Liver (tissue), 9 donors: ENCODE measurements around the gene NUP107. TPM values are rescaled to one million over a fixed set of nuclear protein-coding genes. Genes with fewer than 3 reads are reported as not detected.

Experiments used
- DNase-seq: peaks from one replicate; pipeline ENCODE4 v3.0.0-alpha.2; 2017; ENCODE audit warnings: low spot score
- H3K27ac ChIP-seq, 2 donors: one replicate each; pipeline ENCODE4 v1.7.0; 2013; ENCODE audit warnings: inconsistent platforms in 2 of 2, low read length in 2 of 2, control low read depth in 1 of 2, low read depth in 1 of 2, mild to moderate bottlenecking in 1 of 2
- H3K27me3 ChIP-seq, 4 donors: one replicate each; pipeline versions ENCODE4 v1.6.1 to v1.7.0; 2013; ENCODE audit warnings: low read length in 3 of 4, inconsistent platforms in 1 of 4, mild to moderate bottlenecking in 1 of 4, moderate library complexity in 1 of 4; ENCODE audit not compliant: control insufficient read depth in 4 of 4, insufficient read depth in 4 of 4
- H3K36me3 ChIP-seq, 4 donors: one replicate each; pipeline versions ENCODE4 v1.6.1 to v1.7.0; 2013; ENCODE audit warnings: low read length in 3 of 4, mild to moderate bottlenecking in 3 of 4, low read depth in 1 of 4, moderate library complexity in 1 of 4; ENCODE audit not compliant: control insufficient read depth in 4 of 4, insufficient read depth in 3 of 4
- H3K4me1 ChIP-seq, 4 donors: one replicate each; pipeline versions ENCODE4 v1.6.1 to v1.7.0; 2013; ENCODE audit warnings: low read length in 3 of 4, mild to moderate bottlenecking in 3 of 4, moderate library complexity in 1 of 4; ENCODE audit not compliant: control insufficient read depth in 4 of 4, insufficient read depth in 4 of 4
- H3K4me3 ChIP-seq, 3 donors: one replicate each; pipeline versions ENCODE4 v1.6.1 to v1.7.0; 2013; ENCODE audit warnings: low read length in 3 of 3, control low read depth in 1 of 3, low read depth in 1 of 3, mild to moderate bottlenecking in 1 of 3
- H3K9ac ChIP-seq, 2 donors: one replicate each; pipeline ENCODE4 v1.7.0; 2013; ENCODE audit warnings: low read length in 2 of 2, mild to moderate bottlenecking in 2 of 2, moderate library complexity in 2 of 2, control low read depth in 1 of 2, low read depth in 1 of 2
- H3K9me3 ChIP-seq, 4 donors: one replicate each; pipeline versions ENCODE4 v1.6.1 to v1.7.0; 2013; ENCODE audit warnings: low read length in 3 of 4; ENCODE audit not compliant: control insufficient read depth in 4 of 4
- CTCF ChIP-seq: fragments of 150-350 bp; IDR thresholded peaks from 2 replicates; pipeline ENCODE4 v1.5.1; 2017; ENCODE audit warnings: improper control_type of control experiment, low read depth, low read length; ENCODE audit not compliant: missing input control
- EGR1 ChIP-seq, 2 donors: IDR thresholded peaks; 2 replicates each; pipeline ENCODE4 v1.6.1; 2016 to 2018; ENCODE audit warnings: antibody characterized with exemption in 2 of 2, low read depth in 2 of 2
- FOXA1 ChIP-seq: IDR thresholded peaks from 2 replicates; pipeline ENCODE4 v1.6.1; 2016; ENCODE audit warnings: antibody characterized with exemption
- FOXA2 ChIP-seq: IDR thresholded peaks from 2 replicates; pipeline ENCODE4 v1.6.1; 2016; ENCODE audit warnings: antibody characterized with exemption
- GABPA ChIP-seq, 2 donors: IDR thresholded peaks in 1 of 2; conservative IDR thresholded peaks in 1 of 2; 2 replicates each; pipeline ENCODE4 v1.6.1; 2016; ENCODE audit warnings: antibody characterized with exemption in 2 of 2, mild to moderate bottlenecking in 1 of 2, moderate library complexity in 1 of 2
- HNF4A ChIP-seq, 2 donors: conservative IDR thresholded peaks; 2 replicates each; pipeline ENCODE4 v1.6.1; 2016; ENCODE audit warnings: antibody characterized with exemption in 2 of 2, mild to moderate bottlenecking in 2 of 2
- HNF4G ChIP-seq: IDR thresholded peaks from 2 replicates; pipeline ENCODE4 v1.6.1; 2016; ENCODE audit warnings: antibody characterized with exemption
- JUND ChIP-seq, 2 donors: IDR thresholded peaks; 2 replicates each; pipeline ENCODE4 v1.6.1; 2016; ENCODE audit warnings: antibody characterized with exemption in 2 of 2
- MAX ChIP-seq: IDR thresholded peaks from 2 replicates; pipeline ENCODE4 v1.6.1; 2016; ENCODE audit warnings: antibody characterized with exemption
- NR2F2 ChIP-seq: IDR thresholded peaks from 2 replicates; pipeline ENCODE4 v1.6.1; 2016; ENCODE audit warnings: antibody characterized with exemption
- RAD21 ChIP-seq, 2 donors: IDR thresholded peaks; 2 replicates each; pipeline ENCODE4 v1.6.1; 2016; ENCODE audit warnings: antibody characterized with exemption in 2 of 2, mild to moderate bottlenecking in 2 of 2
- RXRA ChIP-seq, 2 donors: IDR thresholded peaks; 2 replicates each; pipeline ENCODE4 v1.6.1; 2017 to 2018; ENCODE audit warnings: antibody characterized with exemption in 2 of 2, mild to moderate bottlenecking in 1 of 2
- SP1 ChIP-seq: IDR thresholded peaks from 2 replicates; pipeline ENCODE4 v1.6.1; 2018; ENCODE audit warnings: antibody characterized with exemption, mild to moderate bottlenecking
- WGBS: extraction: QIAGEN DNeasy Blood & Tissue Kit; methylation state at CpG from one replicate; pipeline ENCODE4 v1.1.7; 2013; 5-methylcytosine and 5-hydroxymethylcytosine counted together
- polyA plus RNA-seq, 2 donors: library from polyadenylated mRNA; stranded (reverse) in 1 of 2; unstranded in 1 of 2; fragments of 200-250 nt in 1 of 2; fragments of >200 nt in 1 of 2; fragmentation: Nextera tagmentation in 1 of 2; extraction: Ambion mirVana in 1 of 2; gene quantifications; one replicate each; pipeline versions ENCODE4 v1.2.1 to v1.2.3, GENCODE V29; 2013 to 2015
- total RNA-seq, 2 donors: library from RNA; depleted of rRNA; stranded (reverse); fragments of >200 nt; gene quantifications; one replicate each; pipeline ENCODE4 v1.2.3, GENCODE V29; 2014
- TF ChIP-seq, protein P1 (sequence below): IDR thresholded peaks from 2 replicates; pipeline ENCODE4 v1.6.1; 2016; ENCODE audit warnings: antibody characterized with exemption
- TF ChIP-seq, protein P2 (sequence below): IDR thresholded peaks from 2 replicates; pipeline ENCODE4 v1.6.1; 2016; ENCODE audit warnings: antibody characterized with exemption
- donor health status: healthy.
- donor health status: healthy.
- donor health status: healthy.
- donor health status: healthy.
- donor health status: healthy.

NUP107 gene
- total and polyA plus RNA-seq, 4 donors, result 6.3 to 38.3 (median 16.2) TPM

DNA sequence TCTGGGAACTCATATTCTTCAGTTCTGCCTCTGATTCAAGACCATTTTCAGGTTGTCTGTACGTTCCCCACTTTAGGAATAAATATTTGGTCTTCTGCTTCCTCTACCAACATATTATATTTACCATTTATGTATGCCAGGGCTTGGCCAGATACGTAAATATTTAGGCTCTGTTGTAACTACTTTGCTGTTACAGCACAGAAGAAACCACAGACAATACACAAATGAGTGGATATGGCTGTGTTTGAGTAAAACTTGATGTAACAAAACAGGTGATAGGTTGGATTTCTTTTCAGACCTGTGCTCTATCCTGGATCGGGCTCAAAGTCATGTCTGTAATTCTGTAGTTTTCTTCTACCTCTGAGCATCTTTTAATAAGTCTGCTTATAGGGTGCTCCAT lies 38.6 kb upstream of the NUP107 start:
- DNase-seq, result no peak
- Histone ChIP-seq H3K36me3 (peaks cover 0 to 23% (median 11%) of the 10 kb centered on the region in 4 donors), H3K4me1 (peaks cover 0 to 8% (median 2%) of the 10 kb centered on the region in 4 donors), H3K4me3 (no peak overlapping the region), H3K27me3 (no peaks in the 10 kb centered on the region), H3K9me3 (no peaks in the 10 kb centered on the region), H3K9ac (no peak overlapping the region), H3K27ac (no peak overlapping the region)
- 78% methylated on average over 3 of the region's 3 CpGs for WGBS
- TF ChIP-seq, protein P1, sequence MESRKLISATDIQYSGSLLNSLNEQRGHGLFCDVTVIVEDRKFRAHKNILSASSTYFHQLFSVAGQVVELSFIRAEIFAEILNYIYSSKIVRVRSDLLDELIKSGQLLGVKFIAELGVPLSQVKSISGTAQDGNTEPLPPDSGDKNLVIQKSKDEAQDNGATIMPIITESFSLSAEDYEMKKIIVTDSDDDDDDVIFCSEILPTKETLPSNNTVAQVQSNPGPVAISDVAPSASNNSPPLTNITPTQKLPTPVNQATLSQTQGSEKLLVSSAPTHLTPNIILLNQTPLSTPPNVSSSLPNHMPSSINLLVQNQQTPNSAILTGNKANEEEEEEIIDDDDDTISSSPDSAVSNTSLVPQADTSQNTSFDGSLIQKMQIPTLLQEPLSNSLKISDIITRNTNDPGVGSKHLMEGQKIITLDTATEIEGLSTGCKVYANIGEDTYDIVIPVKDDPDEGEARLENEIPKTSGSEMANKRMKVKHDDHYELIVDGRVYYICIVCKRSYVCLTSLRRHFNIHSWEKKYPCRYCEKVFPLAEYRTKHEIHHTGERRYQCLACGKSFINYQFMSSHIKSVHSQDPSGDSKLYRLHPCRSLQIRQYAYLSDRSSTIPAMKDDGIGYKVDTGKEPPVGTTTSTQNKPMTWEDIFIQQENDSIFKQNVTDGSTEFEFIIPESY, result no peak
- TF ChIP-seq HNF4G, result no peak
- TF ChIP-seq CTCF, result no peak
- TF ChIP-seq EGR1 (IDR thresholded peaks at IDR 0.05; ENCODE audit: low read depth in 2 of 2), result no peak
- no peak for TF ChIP-seq FOXA1
- TF ChIP-seq SP1, result no peak
- TF ChIP-seq, protein P2, sequence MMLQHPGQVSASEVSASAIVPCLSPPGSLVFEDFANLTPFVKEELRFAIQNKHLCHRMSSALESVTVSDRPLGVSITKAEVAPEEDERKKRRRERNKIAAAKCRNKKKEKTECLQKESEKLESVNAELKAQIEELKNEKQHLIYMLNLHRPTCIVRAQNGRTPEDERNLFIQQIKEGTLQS, result no peak
- TF ChIP-seq JUND (IDR thresholded peaks at IDR 0.05), result no peak
- no peak for TF ChIP-seq NR2F2
- TF ChIP-seq GABPA (IDR thresholded peaks at IDR 0.05 in 1 of 2, conservative IDR thresholded peaks at IDR 0.05 in 1 of 2), result no peak
- TF ChIP-seq RAD21 (IDR thresholded peaks at IDR 0.05), result no peak
- TF ChIP-seq MAX, result no peak
- TF ChIP-seq FOXA2, result no peak
- no peak for TF ChIP-seq HNF4A (conservative IDR thresholded peaks at IDR 0.05)

DNA sequence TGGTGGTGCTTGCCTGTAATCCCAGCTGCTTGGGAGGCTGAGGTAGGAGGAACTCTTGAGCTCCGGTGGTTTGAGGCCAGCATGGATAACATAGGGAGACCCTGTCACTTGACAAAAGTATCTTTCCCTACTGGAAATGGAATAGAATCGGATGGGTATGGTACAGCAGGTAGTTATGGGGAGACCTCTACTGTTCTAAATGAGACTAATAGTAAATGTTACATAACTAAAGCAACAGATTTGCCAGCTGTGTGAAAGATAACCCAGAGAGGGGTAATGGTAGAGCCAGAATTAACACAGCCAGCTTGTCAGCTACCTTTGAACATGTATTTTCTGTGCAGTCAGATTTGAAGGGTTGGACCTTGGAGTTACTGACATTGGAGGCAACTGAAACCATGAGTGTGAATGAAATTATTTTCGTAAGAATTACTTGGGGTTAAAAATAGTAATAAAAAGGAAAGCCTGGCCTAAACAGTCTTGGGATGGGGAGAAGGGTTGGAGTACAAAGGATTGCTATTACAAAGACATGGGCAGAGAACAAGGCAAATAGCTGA lies 21.7 kb upstream of the NUP107 start:
- Histone ChIP-seq H3K27ac (peak overlapping the region in 1 of 2 donors; percentile 50), H3K9ac (no peak overlapping the region), H3K4me3 (no peak overlapping the region), H3K36me3 (peaks cover 2 to 7% (median 4%) of the 10 kb centered on the region in 4 donors), H3K9me3 (no peaks in the 10 kb centered on the region), H3K4me1 (peaks cover 0 to 17% (median 12%) of the 10 kb centered on the region in 4 donors), H3K27me3 (no peaks in the 10 kb centered on the region)
- TF ChIP-seq GABPA (IDR thresholded peaks at IDR 0.05 in 1 of 2, conservative IDR thresholded peaks at IDR 0.05 in 1 of 2) (no peak), HNF4G (no peak), RXRA (IDR thresholded peaks at IDR 0.05) (peak in 1 of 2 donors; percentile 25), RAD21 (IDR thresholded peaks at IDR 0.05) (peak; percentile 58 to 76), MAX (no peak), HNF4A (conservative IDR thresholded peaks at IDR 0.05) (peak; percentile 11 to 21)
- TF ChIP-seq, protein P1, result no peak
- 61% methylated on average over 3 of the region's 3 CpGs for WGBS
- DNase-seq, result no peak
